Stimulated activated CD4-positive, alpha-beta T cell treated with anti-CD3 and anti-CD28 coated beads, TNF-alpha, amount 100 ng/mL, for 24 hours (primary cell): Measurements from ENCODE around the gene KPNA4.

Experiments
- DNase-seq, 3 experiments: peaks; one replicate each; pipeline ENCODE4 v3.0.0-alpha.2; 2020; ENCODE audit warnings: low read depth in 3 of 3

The KPNA4 gene

GRCh38 chr3:160451602-160452001 is 113.8 kb downstream of the KPNA4 start:
- no peak for DNase-seq

GRCh38 chr3:160450846-160451245 is 114.5 kb downstream of the KPNA4 start:
- DNase-seq, result no peak

- peak; percentile 87 to 98 (median 88) for DNase-seq
Measured at GRCh38 chr3:160449636-160450598, 115.5 kb downstream of the KPNA4 start, which contains the start of gene TRIM59. TRIM59 (minus strand) TSS chr3:160449786; CDS start chr3:160439183, 10,603 bp downstream.

- no peak for DNase-seq
Measured at GRCh38 chr3:160448845-160449635, 116.3 kb downstream of the KPNA4 start.

GRCh38 chr3:160447544-160447943 is 117.8 kb downstream of the KPNA4 start:
- no peak for DNase-seq

GRCh38 chr3:160446522-160447056 is 118.8 kb downstream of the KPNA4 start:
- DNase-seq, result no peak

GRCh38 chr3:160445854-160446253 is 119.5 kb downstream of the KPNA4 start:
- no peak for DNase-seq
